Heart right ventricle (tissue), 16 donors: ENCODE results near the gene LRP1. TPM values are rescaled to one million over a fixed set of nuclear protein-coding genes. Genes with fewer than 3 reads are reported as not detected.
A peak's percentile ranks its signal among the peaks of the same experiment; 100 is the strongest.

Experiments
- ATAC-seq, 8 donors: fragments of 200-7000 bp; cut with Tn5 transposase; one replicate each; pipeline ENCODE4 v1.9.1; 2020; ENCODE audit warnings: mild to moderate bottlenecking in 8 of 8, moderate library complexity in 8 of 8, moderate number of reproducible peaks in 1 of 8
- DNase-seq, 2 donors: peaks; one replicate each; pipeline ENCODE4 v3.0.0-alpha.2; 2020
- H3K27ac ChIP-seq, 10 donors: fragments of 200-600 bp; sonication (generic) in 2 of 10; one replicate each; pipeline versions ENCODE4 v1.5.0 to v1.8.0; 2020 to 2022; ENCODE audit warnings: mild to moderate bottlenecking in 3 of 10
- H3K27me3 ChIP-seq, 7 donors: fragments of 200-600 bp; one replicate each; pipeline ENCODE4 v1.8.0; 2021 to 2022; ENCODE audit warnings: mild to moderate bottlenecking in 2 of 7
- H3K36me3 ChIP-seq, 9 donors: fragments of 200-600 bp; sonication (generic) in 1 of 9; one replicate each; pipeline versions ENCODE4 v1.5.0 to v1.8.0; 2020 to 2022; ENCODE audit warnings: mild to moderate bottlenecking in 2 of 9
- H3K4me1 ChIP-seq, 9 donors: fragments of 200-600 bp; sonication (generic) in 1 of 9; one replicate each; pipeline versions ENCODE4 v1.5.0 to v1.8.0; 2020 to 2022; ENCODE audit warnings: mild to moderate bottlenecking in 4 of 9
- H3K4me3 ChIP-seq, 10 donors: fragments of 200-600 bp; sonication (generic) in 2 of 10; one replicate each; pipeline versions ENCODE4 v1.5.0 to v1.8.0; 2020 to 2022; ENCODE audit warnings: mild to moderate bottlenecking in 7 of 10, moderate library complexity in 2 of 10
- H3K9me3 ChIP-seq, 11 donors: fragments of 200-600 bp in 10 of 11; sonication (generic) in 2 of 11; one replicate each; pipeline versions ENCODE4 v1.5.0 to v1.8.0; 2013 to 2022; ENCODE audit warnings: mild to moderate bottlenecking in 2 of 11, control low read depth in 1 of 11, moderate library complexity in 1 of 11
- WGBS, 2 donors: extraction: QIAGEN DNeasy Blood & Tissue Kit; methylation state at CpG; one replicate each; pipeline ENCODE4 v1.1.7; 2013; ENCODE audit warnings: inconsistent platforms in 1 of 2; 5-methylcytosine and 5-hydroxymethylcytosine counted together
- intact Hi-C, 10 donors: fragments of 100-400 bp; cut with DNase I; formaldehyde crosslinking; loops; one replicate each; pipeline versions ENCODE4 v1.11.1 to v1.14.2; 2022
- polyA plus RNA-seq, 2 donors: library from polyadenylated mRNA; stranded (reverse); fragments of 200-250 nt; gene quantifications; one replicate each; pipeline ENCODE4 v1.2.3, GENCODE V29; 2013
- total RNA-seq, 10 donors: library from RNA; stranded (reverse); fragmentation: NEBNext Ultra II Directional in 3 of 10; extraction: Animal tissue kit (Norgen Biotek cat#: 25700) in 3 of 10; gene quantifications; one replicate each; pipeline versions ENCODE4 v1.2.1 to v1.2.4, GENCODE V29; 2021 to 2023
- TF ChIP-seq, protein P1 (sequence below), 9 donors: fragments of 200-600 bp; sonication (generic) in 2 of 9; IDR thresholded peaks; one replicate each; pipeline versions ENCODE4 v1.5.0 to v1.8.0; 2021 to 2022; ENCODE audit warnings: antibody characterized with exemption in 9 of 9, mild to moderate bottlenecking in 5 of 9, moderate library complexity in 1 of 9
- donor health status: Arrhythmogenic right ventricular cardiomyopathy.
- donor health status: ischemic (EF 13 %, LVEDD 7.1; RV severe dilation, severe dysfunction).
- donor health status: healthy with polysubstance abuse.
- donor health status: DM: no; HTN: yes; CAD: no.
- donor health status: DM: no; HTN: no; CAD: no.
- donor health status: ischemic (EF 25% LVEDD 6.9; RV normal size, moderate dysfunction).
- donor health status: ischemic (EF 25% LVEDD 5.7; RV mildly dilated, moderate dysfunction).
- donor health status: healthy.
- donor health status: DM: yes; HTN: yes; CAD: no.
- donor health status: Ischemic cardiomyopathy.
- donor health status: ischemic (EF 35%, LVEDD 5.7; RV mildly dilated, moderate dysfunction).
- donor health status: nonischemic (EF 11% LVEDD 7.7; RV severe dilation, severe dysfunction).
- donor health status: DM: yes; HTN: yes; CAD: no.
- donor health status: PGD.
- donor health status: ischemic (EF 29% LVEDD 5.4; RV normal size, mild dysfunction).
- donor health status: nonischemic (EF 23%, LVEDD 6.1; RV moderate dilation, normal function).

The LRP1 gene
- total and polyA plus RNA-seq, 12 donors = 46.3 to 259 (median 69.3) TPM

DNA sequence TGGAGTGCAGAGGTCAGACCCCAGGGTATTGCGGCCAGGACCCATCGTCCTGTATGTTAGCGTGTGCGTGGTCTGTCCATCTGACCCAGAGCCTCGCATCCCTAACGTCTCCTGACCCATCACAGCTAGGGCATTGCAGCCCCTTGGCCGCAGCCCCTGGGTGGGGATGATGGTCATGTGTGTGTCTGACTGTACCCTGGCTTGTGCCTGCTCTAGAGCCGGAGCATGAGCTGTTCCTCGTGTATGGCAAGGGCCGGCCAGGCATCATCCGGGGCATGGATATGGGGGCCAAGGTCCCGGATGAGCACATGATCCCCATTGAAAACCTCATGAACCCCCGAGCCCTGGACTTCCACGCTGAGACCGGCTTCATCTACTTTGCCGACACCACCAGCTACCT is 29.9 kb downstream of the LRP1 start:
- intact Hi-C loops = no loop called here

DNA sequence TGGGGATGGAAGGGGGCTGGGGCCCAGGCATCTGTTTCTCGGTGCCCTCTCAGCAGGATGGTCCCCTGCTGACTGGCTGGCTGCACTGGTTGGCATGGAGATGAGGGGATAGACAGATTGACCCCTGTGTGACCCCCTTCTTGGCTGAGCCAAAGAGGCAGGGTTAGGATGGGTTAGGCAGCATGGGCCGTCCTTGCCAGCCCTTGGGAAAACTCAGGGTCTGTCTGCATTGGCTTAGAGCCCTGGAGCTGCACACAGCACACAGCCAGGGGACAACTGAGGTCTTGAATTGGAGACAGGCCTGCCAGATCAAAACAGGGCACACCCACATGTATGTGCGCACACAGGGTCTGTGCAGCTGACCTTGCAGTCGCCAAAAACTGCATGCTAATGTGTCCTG is 30.4 kb downstream of the LRP1 start:
- 56 to 69% methylated on average over 4 of the region's 4 CpGs for WGBS, 2 donors
- Histone ChIP-seq H3K27ac (peak overlapping the region in 6 of 10 donors; percentile 2 to 91 (median 28)), H3K4me1 (peaks cover 0 to 86% (median 11%) of the 10 kb centered on the region in 9 donors), H3K27me3 (no peaks in the 10 kb centered on the region), H3K4me3 (no peak overlapping the region), H3K36me3 (peaks cover 0 to 100% (median 72%) of the 10 kb centered on the region in 9 donors), H3K9me3 (no peaks in the 10 kb centered on the region)
- peak in 5 of 8 donors; percentile 7 to 32 (median 18) for ATAC-seq
- no peak for DNase-seq
- TF ChIP-seq, protein P1, sequence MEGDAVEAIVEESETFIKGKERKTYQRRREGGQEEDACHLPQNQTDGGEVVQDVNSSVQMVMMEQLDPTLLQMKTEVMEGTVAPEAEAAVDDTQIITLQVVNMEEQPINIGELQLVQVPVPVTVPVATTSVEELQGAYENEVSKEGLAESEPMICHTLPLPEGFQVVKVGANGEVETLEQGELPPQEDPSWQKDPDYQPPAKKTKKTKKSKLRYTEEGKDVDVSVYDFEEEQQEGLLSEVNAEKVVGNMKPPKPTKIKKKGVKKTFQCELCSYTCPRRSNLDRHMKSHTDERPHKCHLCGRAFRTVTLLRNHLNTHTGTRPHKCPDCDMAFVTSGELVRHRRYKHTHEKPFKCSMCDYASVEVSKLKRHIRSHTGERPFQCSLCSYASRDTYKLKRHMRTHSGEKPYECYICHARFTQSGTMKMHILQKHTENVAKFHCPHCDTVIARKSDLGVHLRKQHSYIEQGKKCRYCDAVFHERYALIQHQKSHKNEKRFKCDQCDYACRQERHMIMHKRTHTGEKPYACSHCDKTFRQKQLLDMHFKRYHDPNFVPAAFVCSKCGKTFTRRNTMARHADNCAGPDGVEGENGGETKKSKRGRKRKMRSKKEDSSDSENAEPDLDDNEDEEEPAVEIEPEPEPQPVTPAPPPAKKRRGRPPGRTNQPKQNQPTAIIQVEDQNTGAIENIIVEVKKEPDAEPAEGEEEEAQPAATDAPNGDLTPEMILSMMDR (IDR thresholded peaks at IDR 0.05) = no peak
- intact Hi-C loops = no loop called here

More for the DNA sequence above, 29.9 kb downstream of the LRP1 start:
- H3K9me3 ChIP-seq = no peaks in the 10 kb centered on the region
- H3K36me3 ChIP-seq = peaks cover 0 to 99% (median 67%) of the 10 kb centered on the region in 9 donors
- DNase-seq (no peak), ATAC-seq (peak in 2 of 8 donors; percentile 7 to 11)
- peak overlapping the region in 5 of 10 donors; percentile 2 to 91 (median 47) for H3K27ac ChIP-seq
- TF ChIP-seq, protein P1 (IDR thresholded peaks at IDR 0.05) = no peak
- peaks cover 0 to 88% (median 14%) of the 10 kb centered on the region in 9 donors for H3K4me1 ChIP-seq
- no peaks in the 10 kb centered on the region for H3K27me3 ChIP-seq
- no peak overlapping the region for H3K4me3 ChIP-seq
- 88 to 93% methylated on average over 16 of the region's 16 CpGs for WGBS, 2 donors

DNA sequence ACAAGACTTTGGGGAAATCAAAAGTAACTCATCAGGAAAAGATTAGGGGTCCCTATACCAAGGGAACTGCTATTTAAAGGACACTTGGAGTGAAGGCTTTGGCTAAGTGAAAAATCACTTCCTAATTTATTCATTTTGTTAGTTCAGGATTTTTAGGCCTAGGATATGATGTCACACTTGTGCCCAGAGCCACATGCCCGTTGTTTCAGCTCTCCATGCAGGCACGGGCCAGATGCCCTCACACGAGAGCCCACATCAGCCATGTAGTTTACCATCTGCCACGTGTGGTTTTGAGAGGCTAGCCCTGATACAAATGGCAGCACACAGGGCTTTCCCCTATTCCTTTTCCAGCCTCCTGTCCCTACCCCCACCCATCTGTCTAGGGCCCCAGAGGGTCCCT is 31.0 kb downstream of the LRP1 start:
- H3K4me1 ChIP-seq = peaks cover 0 to 80% (median 11%) of the 10 kb centered on the region in 9 donors
- DNase-seq = no peak
- H3K27ac ChIP-seq = peak overlapping the region in 5 of 10 donors; percentile 9 to 91 (median 41)
- peaks cover 0 to 100% (median 73%) of the 10 kb centered on the region in 9 donors for H3K36me3 ChIP-seq
- intact Hi-C loops = no loop called here
- TF ChIP-seq, protein P1 (IDR thresholded peaks at IDR 0.05) = no peak
- WGBS, 2 donors = 84 to 85% methylated on average over 4 of the region's 4 CpGs
- H3K27me3 ChIP-seq = no peaks in the 10 kb centered on the region
- no peak overlapping the region for H3K4me3 ChIP-seq
- ATAC-seq = peak in 5 of 8 donors; percentile 2 to 33 (median 21)
- no peaks in the 10 kb centered on the region for H3K9me3 ChIP-seq

DNA sequence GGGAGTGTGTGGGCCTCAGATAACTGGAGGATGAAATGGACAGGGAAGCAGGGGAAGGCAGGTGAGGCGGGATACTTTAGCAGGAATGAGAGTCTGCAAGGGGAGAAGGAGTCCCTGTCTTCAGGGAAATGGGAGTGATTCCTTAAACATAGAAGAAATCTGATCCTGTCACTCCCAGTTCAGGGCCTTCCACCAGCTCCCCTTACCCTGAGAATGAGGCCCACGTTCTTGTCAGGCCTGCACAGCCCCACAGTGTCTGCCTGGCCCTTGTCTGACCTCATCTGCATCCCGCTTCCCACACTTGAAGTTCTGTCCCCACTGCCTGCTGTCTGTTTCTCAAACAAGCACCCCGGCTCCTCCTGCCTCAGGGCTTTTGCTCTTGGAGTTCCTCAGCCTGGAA is 31.8 kb downstream of the LRP1 start:
- intact Hi-C loops = no loop called here
- Histone ChIP-seq H3K27ac (peak overlapping the region in 4 of 10 donors; percentile 28 to 91 (median 50)), H3K27me3 (no peaks in the 10 kb centered on the region), H3K4me1 (peaks cover 0 to 78% (median 10%) of the 10 kb centered on the region in 9 donors), H3K9me3 (no peaks in the 10 kb centered on the region), H3K4me3 (no peak overlapping the region), H3K36me3 (peaks cover 0 to 100% (median 71%) of the 10 kb centered on the region in 9 donors)
- no peak for ATAC-seq
- WGBS, 2 donors = 79 to 87% methylated on average over 4 of the region's 4 CpGs
- TF ChIP-seq, protein P1 (IDR thresholded peaks at IDR 0.05) = no peak
- DNase-seq = no peak
